Measurements from ENCODE around the gene ARAF.
"Not testable (repeated sequence)": the region's sequence is repeated elsewhere in the genome, so short reads cannot be mapped to it uniquely, and the experiment has no call there.

The ARAF gene

GRCh38 chrX:47560934-47561658 lies at the start of gene ARAF:
TSS of gene ARAF (plus strand) at chrX:47561205. CDS start at chrX:47562968, 1,763 bp downstream.
- DNase-seq = peak; percentile 95

- DNase-seq = not testable (repeated sequence)
Observed at GRCh38 chrX:47512383-47512782, 48.6 kb upstream of the ARAF start.

- DNase-seq = peak; percentile 4
Observed at GRCh38 chrX:47513034-47513965, 47.7 kb upstream of the ARAF start.

DNA sequence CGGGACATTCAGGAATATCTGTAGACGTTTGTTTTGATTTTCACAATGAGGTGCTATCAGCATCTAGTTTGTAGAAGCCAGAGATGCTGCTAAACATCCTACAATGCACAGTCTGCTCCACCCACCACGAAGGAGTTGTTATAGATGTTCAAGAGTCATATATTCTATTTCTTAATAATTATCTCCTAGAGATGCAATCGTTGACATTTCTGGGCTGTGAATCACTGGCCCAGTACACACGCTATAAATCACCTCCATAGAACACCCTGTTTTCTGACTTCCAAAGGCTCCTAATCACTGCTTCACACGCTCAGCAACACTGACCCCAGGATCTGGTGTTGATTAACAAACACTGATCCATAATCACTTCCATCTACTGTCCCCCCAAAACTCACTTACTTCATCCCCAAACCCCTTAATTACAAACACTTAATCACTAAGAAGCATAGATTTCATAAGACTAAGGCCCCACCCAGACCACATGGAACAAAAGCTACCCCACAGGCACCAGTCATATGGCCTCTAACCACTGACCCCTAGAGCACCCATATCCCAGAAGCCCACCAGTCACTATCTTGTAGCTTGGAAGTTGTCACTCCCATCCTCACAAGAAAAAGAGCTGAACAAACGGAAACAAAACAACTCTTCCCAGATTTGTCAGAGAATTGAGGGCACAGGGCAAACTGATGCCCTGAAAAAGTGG lies 46.3 kb upstream of the ARAF start:
- no peak for DNase-seq

- DNase-seq = no peak
Observed at GRCh38 chrX:47515941-47516665, 44.9 kb upstream of the ARAF start.

- DNase-seq = no peak
Observed at GRCh38 chrX:47518144-47518543, 42.9 kb upstream of the ARAF start.

GRCh38 chrX:47523297-47523696 lies 37.7 kb upstream of the ARAF start:
- DNase-seq = peak; percentile 82

DNA sequence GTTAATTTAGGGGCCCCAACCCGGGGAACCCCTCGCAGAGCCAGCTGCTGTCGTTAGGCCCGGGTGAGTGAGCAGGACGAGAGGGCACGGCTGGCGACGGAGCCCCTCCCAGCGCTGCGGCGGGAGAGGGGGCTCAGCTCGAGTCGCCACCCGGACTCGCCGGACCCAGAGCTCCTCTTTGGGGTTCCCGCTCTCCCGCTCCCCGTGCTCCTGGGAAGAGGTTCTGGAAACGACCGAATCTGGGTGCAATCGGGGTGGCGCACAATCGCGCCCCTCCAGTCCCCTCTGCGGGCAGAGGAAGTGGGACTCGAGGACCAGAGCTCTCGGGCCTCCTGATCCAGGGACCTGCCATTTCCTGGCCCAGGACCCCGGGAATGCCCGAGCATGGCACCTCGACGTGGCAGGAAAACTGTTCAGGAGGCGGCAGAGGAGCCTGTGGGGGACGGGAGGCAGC lies 37.3 kb upstream of the ARAF start:
- no peak for DNase-seq

DNA sequence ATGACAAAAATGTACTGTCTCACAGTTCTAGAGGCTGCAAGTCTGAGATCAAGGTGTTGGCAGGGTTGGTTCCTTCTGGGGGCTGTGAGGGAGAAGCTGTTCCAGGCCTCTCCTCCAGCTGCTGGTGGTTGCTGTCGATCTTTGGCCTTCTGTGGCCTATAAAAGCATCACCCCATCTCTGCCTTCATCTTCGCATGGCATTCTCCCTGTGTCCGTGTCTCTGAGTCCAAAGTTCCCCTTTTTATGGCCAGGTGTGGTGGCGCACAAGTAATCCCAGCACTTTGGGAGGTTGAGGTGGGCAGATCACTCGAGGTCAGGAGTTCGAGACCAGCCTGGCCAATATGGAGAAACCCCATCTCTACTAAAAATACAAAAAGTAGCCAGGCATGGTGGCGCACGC lies 31.5 kb upstream of the ARAF start:
- DNase-seq = no peak

- DNase-seq = no peak
Observed at GRCh38 chrX:47530049-47530448, 31.0 kb upstream of the ARAF start.

DNA sequence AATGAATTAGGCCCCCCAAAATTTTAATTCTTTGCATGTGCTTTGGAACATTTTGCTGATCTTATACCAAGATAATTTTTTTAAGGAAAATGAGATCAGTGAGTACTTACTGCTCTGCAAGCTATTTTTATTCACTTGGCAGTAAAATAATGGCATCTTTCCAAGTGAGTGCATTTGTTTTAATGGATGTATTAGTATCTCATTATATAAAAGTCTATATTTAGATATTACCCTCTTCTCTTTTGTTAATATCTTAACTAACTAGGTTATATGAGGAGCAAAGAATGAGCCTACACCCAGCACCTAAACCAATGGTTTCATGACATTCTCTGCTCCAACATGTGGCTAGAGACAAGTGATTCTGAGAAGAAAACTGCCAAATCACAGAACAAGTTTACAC lies 21.1 kb upstream of the ARAF start:
- DNase-seq = no peak

DNA sequence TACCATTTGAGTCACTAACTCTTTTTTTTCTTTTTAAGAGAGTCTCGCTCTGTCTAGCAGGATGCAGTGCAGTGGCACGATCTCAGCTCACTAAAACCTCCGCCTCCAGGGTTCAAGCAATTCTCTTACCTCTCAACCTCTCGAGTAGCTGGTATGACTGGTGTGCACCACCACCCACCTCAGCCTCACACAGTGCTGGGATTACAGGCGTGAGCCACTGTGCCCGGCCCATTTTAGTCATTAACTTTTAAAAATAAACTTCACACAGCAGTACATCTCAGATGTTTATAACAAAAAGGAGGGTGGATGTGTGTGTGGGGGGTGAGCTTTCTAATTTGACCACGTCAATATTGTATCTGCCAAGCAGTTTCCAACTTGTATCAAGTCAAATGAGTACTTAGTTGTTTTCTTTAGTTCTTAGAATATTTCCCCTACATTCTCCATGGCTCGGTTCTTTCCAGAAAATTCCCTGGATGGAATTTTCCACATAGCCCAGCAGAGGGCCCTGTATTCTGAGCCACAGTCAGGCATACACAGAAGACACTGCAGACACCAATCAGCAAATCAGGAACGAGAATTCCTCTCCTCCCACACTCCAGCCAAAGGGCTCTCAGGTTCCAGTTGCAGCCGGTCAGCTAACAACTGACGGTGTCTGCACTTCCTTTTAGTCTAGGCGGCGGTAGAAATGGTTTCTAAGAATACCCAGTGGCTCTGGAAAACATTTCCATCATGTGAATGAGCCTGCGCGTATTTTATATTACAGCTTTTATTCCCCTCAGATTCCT lies 20.1 kb upstream of the ARAF start:
- DNase-seq = no peak

GRCh38 chrX:47543496-47543895 lies 17.5 kb upstream of the ARAF start:
- no peak for DNase-seq

- peak; percentile 83 for DNase-seq
Observed at GRCh38 chrX:47556045-47556623, 4.9 kb upstream of the ARAF start.

DNA sequence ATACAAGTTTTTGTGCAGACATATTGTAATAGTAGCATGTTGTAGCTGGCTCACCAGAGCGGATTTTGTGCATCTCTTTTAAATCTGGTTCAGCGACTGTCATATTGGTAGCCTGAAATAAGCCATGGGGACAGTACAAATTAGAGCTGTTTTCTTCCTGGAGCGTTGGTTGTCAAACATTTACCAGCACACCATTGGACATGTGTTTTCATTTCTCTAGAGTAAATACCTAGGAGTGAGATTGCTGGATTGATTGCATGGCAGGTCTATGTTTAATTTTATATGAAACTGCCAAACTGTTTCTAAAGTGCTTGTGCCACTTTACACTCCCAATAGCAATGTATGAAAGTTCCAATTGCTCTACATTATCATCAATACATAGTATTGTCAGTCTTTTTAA lies 2.6 kb upstream of the ARAF start:
- no peak for DNase-seq

DNA sequence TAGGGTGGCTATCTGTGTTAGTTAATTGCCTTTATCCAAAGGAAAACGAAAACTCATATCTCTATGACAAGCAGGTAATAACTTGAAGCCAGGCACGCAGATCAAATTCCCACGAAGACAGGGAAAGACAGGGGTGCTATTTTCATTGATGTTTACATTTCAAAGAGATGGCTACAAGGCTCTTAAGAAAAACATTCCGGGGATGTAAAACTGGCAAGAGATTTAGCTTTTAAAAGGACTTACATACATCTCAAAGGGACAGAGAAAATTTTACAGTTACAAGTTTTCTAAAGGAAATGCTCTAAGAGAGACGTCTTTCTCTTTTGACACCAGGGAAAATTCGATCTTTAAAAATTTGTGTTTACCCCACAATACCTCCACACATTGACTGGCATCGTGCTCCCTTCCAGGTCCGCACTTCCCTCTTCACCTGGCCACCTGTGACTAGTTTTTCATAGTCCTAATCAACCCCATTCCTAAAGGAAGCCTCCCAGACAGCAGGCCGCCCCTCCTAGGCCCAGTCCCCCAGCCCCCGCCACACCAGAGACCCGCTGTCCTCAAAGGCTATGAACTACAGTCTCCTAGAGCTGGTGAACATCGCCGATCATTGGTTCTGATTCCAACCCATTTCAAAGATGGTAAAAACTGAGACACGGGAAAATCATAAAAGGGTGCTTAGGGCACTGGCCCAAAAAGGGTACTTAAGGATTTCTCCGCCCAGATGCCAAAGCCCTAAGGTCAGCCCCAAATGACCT lies 649 bp upstream of the ARAF start:
- no peak for DNase-seq

DNA sequence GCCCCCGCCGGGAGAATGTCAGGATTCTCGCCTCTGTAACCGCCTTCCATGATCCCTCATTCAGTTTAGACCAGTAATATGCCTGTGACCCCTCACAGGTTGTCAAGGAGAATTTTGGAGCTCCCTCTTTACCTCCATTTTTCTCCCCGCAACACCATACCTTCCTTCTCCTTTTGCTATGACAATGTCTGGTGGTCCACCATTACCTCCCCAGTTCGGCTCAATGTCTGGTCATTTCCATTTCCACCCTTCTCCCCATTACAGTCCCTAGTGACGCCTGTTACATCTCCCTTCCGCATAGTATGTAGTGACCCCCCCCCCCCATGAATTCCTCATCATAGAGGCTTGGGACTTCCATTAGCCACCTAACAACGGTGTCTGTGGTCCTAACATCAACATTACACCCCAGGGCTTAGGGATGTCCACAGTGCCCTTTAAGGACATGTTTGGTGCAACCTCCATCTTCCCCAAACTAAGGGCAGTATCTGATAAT lies 700 bp downstream of the ARAF start:
- no peak for DNase-seq

- DNase-seq = peak; percentile 35
Observed at GRCh38 chrX:47562615-47563243, 1.7 kb downstream of the ARAF start.

DNA sequence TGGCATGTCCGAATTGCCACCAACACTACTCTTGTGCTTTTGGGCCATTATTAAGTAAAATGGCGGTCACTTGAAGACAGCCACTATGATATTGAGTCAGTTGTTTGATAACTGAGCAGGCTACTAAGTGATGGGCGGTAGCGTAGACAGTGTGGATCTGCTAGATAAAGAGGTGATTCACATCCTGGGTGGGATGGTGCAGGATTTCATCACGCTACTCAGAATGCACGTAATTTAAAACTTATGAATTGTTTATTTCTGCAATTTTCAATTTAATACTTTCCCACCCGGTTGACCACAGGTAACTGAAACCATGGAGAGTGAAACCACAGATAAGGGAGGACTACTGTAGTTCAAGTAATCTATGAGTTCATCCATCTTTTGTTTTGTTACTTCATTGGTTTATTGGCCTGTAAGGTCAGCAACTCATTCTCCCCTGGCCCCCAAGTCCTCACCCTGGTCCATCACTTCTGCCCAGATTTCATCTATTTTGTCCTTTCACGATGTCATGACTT lies 2.9 kb downstream of the ARAF start:
- peak; percentile 13 for DNase-seq

Data from activated naive CD4-positive, alpha-beta T cell treated with Interleukin-2 at 50 U/mL for 16 hours (primary cell).